Liver (tissue), 9 donors: Measurements from ENCODE around the gene BICDL1. TPM values are rescaled to one million over a fixed set of nuclear protein-coding genes. Genes with fewer than 3 reads are reported as not detected.

Experiments
- DNase-seq: peaks from one replicate; pipeline ENCODE4 v3.0.0-alpha.2; 2017; ENCODE audit warnings: low spot score
- H3K27ac ChIP-seq, 2 donors: one replicate each; pipeline ENCODE4 v1.7.0; 2013; ENCODE audit warnings: inconsistent platforms in 2 of 2, low read length in 2 of 2, control low read depth in 1 of 2, low read depth in 1 of 2, mild to moderate bottlenecking in 1 of 2
- H3K27me3 ChIP-seq, 4 donors: one replicate each; pipeline versions ENCODE4 v1.6.1 to v1.7.0; 2013; ENCODE audit warnings: low read length in 3 of 4, inconsistent platforms in 1 of 4, mild to moderate bottlenecking in 1 of 4, moderate library complexity in 1 of 4; ENCODE audit not compliant: control insufficient read depth in 4 of 4, insufficient read depth in 4 of 4
- H3K36me3 ChIP-seq, 4 donors: one replicate each; pipeline versions ENCODE4 v1.6.1 to v1.7.0; 2013; ENCODE audit warnings: low read length in 3 of 4, mild to moderate bottlenecking in 3 of 4, low read depth in 1 of 4, moderate library complexity in 1 of 4; ENCODE audit not compliant: control insufficient read depth in 4 of 4, insufficient read depth in 3 of 4
- H3K4me1 ChIP-seq, 4 donors: one replicate each; pipeline versions ENCODE4 v1.6.1 to v1.7.0; 2013; ENCODE audit warnings: low read length in 3 of 4, mild to moderate bottlenecking in 3 of 4, moderate library complexity in 1 of 4; ENCODE audit not compliant: control insufficient read depth in 4 of 4, insufficient read depth in 4 of 4
- H3K4me3 ChIP-seq, 3 donors: one replicate each; pipeline versions ENCODE4 v1.6.1 to v1.7.0; 2013; ENCODE audit warnings: low read length in 3 of 3, control low read depth in 1 of 3, low read depth in 1 of 3, mild to moderate bottlenecking in 1 of 3
- H3K9ac ChIP-seq, 2 donors: one replicate each; pipeline ENCODE4 v1.7.0; 2013; ENCODE audit warnings: low read length in 2 of 2, mild to moderate bottlenecking in 2 of 2, moderate library complexity in 2 of 2, control low read depth in 1 of 2, low read depth in 1 of 2
- H3K9me3 ChIP-seq, 4 donors: one replicate each; pipeline versions ENCODE4 v1.6.1 to v1.7.0; 2013; ENCODE audit warnings: low read length in 3 of 4; ENCODE audit not compliant: control insufficient read depth in 4 of 4
- CTCF ChIP-seq: fragments of 150-350 bp; IDR thresholded peaks from 2 replicates; pipeline ENCODE4 v1.5.1; 2017; ENCODE audit warnings: improper control_type of control experiment, low read depth, low read length; ENCODE audit not compliant: missing input control
- EGR1 ChIP-seq, 2 donors: IDR thresholded peaks; 2 replicates each; pipeline ENCODE4 v1.6.1; 2016 to 2018; ENCODE audit warnings: antibody characterized with exemption in 2 of 2, low read depth in 2 of 2
- FOXA1 ChIP-seq: IDR thresholded peaks from 2 replicates; pipeline ENCODE4 v1.6.1; 2016; ENCODE audit warnings: antibody characterized with exemption
- GABPA ChIP-seq, 2 donors: IDR thresholded peaks in 1 of 2; conservative IDR thresholded peaks in 1 of 2; 2 replicates each; pipeline ENCODE4 v1.6.1; 2016; ENCODE audit warnings: antibody characterized with exemption in 2 of 2, mild to moderate bottlenecking in 1 of 2, moderate library complexity in 1 of 2
- HNF4A ChIP-seq, 2 donors: conservative IDR thresholded peaks; 2 replicates each; pipeline ENCODE4 v1.6.1; 2016; ENCODE audit warnings: antibody characterized with exemption in 2 of 2, mild to moderate bottlenecking in 2 of 2
- MAX ChIP-seq: IDR thresholded peaks from 2 replicates; pipeline ENCODE4 v1.6.1; 2016; ENCODE audit warnings: antibody characterized with exemption
- NR2F2 ChIP-seq: IDR thresholded peaks from 2 replicates; pipeline ENCODE4 v1.6.1; 2016; ENCODE audit warnings: antibody characterized with exemption
- RAD21 ChIP-seq, 2 donors: IDR thresholded peaks; 2 replicates each; pipeline ENCODE4 v1.6.1; 2016; ENCODE audit warnings: antibody characterized with exemption in 2 of 2, mild to moderate bottlenecking in 2 of 2
- REST ChIP-seq: IDR thresholded peaks from 2 replicates; pipeline ENCODE4 v1.6.1; 2016; ENCODE audit warnings: antibody characterized with exemption, mild to moderate bottlenecking
- RXRA ChIP-seq, 2 donors: IDR thresholded peaks; 2 replicates each; pipeline ENCODE4 v1.6.1; 2017 to 2018; ENCODE audit warnings: antibody characterized with exemption in 2 of 2, mild to moderate bottlenecking in 1 of 2
- YY1 ChIP-seq: IDR thresholded peaks from 2 replicates; pipeline ENCODE4 v1.6.1; 2016; ENCODE audit warnings: antibody characterized with exemption, mild to moderate bottlenecking
- WGBS: extraction: QIAGEN DNeasy Blood & Tissue Kit; methylation state at CpG from one replicate; pipeline ENCODE4 v1.1.7; 2013; 5-methylcytosine and 5-hydroxymethylcytosine counted together
- polyA plus RNA-seq, 2 donors: library from polyadenylated mRNA; stranded (reverse) in 1 of 2; unstranded in 1 of 2; fragments of 200-250 nt in 1 of 2; fragments of >200 nt in 1 of 2; fragmentation: Nextera tagmentation in 1 of 2; extraction: Ambion mirVana in 1 of 2; gene quantifications; one replicate each; pipeline versions ENCODE4 v1.2.1 to v1.2.3, GENCODE V29; 2013 to 2015
- total RNA-seq, 2 donors: library from RNA; depleted of rRNA; stranded (reverse); fragments of >200 nt; gene quantifications; one replicate each; pipeline ENCODE4 v1.2.3, GENCODE V29; 2014
- TF ChIP-seq, protein P1 (sequence below): IDR thresholded peaks from 2 replicates; pipeline ENCODE4 v1.6.1; 2016; ENCODE audit warnings: antibody characterized with exemption
- TF ChIP-seq, protein P2 (sequence below): IDR thresholded peaks from 2 replicates; pipeline ENCODE4 v1.6.1; 2016; ENCODE audit warnings: antibody characterized with exemption
- donor health status: healthy.
- donor health status: healthy.
- donor health status: healthy.
- donor health status: healthy.
- donor health status: healthy.

The BICDL1 gene
- total and polyA plus RNA-seq, 4 donors, result 0.65 to 3.8 (median 2.3) TPM

GRCh38 chr12:120091371-120092090 lies 102.5 kb downstream of the BICDL1 start (continued):
- TF ChIP-seq REST (no peak), MAX (no peak), CTCF (no peak), HNF4A (conservative IDR thresholded peaks at IDR 0.05) (no peak)

DNA sequence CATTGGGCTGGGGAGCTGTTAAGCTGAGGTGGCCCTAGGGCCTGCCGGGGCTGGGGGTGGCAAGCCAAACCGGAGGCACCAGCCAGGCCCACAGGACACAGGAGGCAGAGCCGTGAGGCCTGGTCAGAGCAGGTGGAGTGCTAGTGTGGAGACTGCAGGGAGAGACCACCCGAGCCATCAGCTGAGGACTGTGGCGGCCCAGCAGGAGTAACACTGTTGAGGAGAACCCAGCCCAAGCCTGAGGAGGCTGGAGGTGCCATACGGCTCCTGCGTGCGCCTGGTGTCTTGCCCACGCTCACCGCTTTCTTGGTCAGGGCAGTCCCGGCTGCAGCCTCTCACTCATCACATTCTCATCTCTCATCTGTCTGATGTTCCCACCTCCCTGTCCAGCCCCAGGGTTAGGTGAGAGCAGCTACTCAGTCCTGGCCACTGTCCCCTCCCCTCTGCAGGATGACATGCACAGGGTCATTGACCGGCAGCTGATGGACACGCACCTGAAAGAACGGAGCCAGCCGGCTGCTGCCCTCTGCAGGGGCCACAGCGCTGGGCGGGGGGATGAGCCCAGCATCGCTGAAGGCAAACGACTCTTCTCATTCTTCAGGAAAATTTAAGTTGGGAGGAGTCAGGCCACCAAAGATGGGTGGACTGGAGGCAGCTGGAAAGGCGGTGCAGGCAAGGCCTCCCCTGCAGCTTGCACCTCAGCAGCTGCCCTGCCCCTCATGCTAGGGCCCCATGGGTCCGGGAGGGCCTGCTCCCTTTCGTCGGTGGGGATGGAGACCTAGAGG lies 103.7 kb downstream of the BICDL1 start:
- peaks cover 0 to under 1% (median 0%) of the 10 kb centered on the region in 4 donors for H3K4me1 ChIP-seq
- H3K27ac ChIP-seq, result no peak overlapping the region
- H3K9me3 ChIP-seq, result no peaks in the 10 kb centered on the region
- H3K36me3 ChIP-seq, result peaks cover 2 to 17% (median 9%) of the 10 kb centered on the region in 4 donors
- WGBS, result 80% methylated on average over 23 of the region's 23 CpGs
- H3K9ac ChIP-seq, result no peak overlapping the region
- TF ChIP-seq GABPA (IDR thresholded peaks at IDR 0.05 in 1 of 2, conservative IDR thresholded peaks at IDR 0.05 in 1 of 2) (no peak), CTCF (no peak), RXRA (IDR thresholded peaks at IDR 0.05) (peak; percentile 50 to 76), RAD21 (IDR thresholded peaks at IDR 0.05) (peak in 1 of 2 donors; percentile 67)
- H3K4me3 ChIP-seq, result no peak overlapping the region
- no peaks in the 10 kb centered on the region for H3K27me3 ChIP-seq
- DNase-seq, result peak; percentile 52

- H3K36me3 ChIP-seq, result peaks cover 2 to 20% (median 10%) of the 10 kb centered on the region in 4 donors
- H3K9me3 ChIP-seq, result no peaks in the 10 kb centered on the region
- no peak for DNase-seq
- WGBS, result 93% methylated on average over 4 of the region's 4 CpGs
- no peak overlapping the region for H3K27ac ChIP-seq
- no peaks in the 10 kb centered on the region for H3K27me3 ChIP-seq
- no peak overlapping the region for H3K4me3 ChIP-seq
- H3K4me1 ChIP-seq, result no peaks in the 10 kb centered on the region
- H3K9ac ChIP-seq, result no peak overlapping the region
- TF ChIP-seq MAX, result no peak
- TF ChIP-seq, protein P1, sequence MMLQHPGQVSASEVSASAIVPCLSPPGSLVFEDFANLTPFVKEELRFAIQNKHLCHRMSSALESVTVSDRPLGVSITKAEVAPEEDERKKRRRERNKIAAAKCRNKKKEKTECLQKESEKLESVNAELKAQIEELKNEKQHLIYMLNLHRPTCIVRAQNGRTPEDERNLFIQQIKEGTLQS, result no peak
- no peak for TF ChIP-seq NR2F2
- TF ChIP-seq, protein P2, sequence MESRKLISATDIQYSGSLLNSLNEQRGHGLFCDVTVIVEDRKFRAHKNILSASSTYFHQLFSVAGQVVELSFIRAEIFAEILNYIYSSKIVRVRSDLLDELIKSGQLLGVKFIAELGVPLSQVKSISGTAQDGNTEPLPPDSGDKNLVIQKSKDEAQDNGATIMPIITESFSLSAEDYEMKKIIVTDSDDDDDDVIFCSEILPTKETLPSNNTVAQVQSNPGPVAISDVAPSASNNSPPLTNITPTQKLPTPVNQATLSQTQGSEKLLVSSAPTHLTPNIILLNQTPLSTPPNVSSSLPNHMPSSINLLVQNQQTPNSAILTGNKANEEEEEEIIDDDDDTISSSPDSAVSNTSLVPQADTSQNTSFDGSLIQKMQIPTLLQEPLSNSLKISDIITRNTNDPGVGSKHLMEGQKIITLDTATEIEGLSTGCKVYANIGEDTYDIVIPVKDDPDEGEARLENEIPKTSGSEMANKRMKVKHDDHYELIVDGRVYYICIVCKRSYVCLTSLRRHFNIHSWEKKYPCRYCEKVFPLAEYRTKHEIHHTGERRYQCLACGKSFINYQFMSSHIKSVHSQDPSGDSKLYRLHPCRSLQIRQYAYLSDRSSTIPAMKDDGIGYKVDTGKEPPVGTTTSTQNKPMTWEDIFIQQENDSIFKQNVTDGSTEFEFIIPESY, result no peak
- no peak for TF ChIP-seq YY1
- TF ChIP-seq FOXA1, result no peak
- no peak for TF ChIP-seq EGR1 (IDR thresholded peaks at IDR 0.05; ENCODE audit: low read depth in 2 of 2)
Measured at GRCh38 chr12:120093336-120093591, 104.2 kb downstream of the BICDL1 start.
